GM12878 (cell line): ENCODE data around the gene KRT86. TPM values are rescaled to one million over a fixed set of nuclear protein-coding genes. Genes with fewer than 3 reads are reported as not detected.

Source experiments
- GABPA ChIP-seq: IDR thresholded peaks from 2 replicates; pipeline ENCODE4 v1.6.1; 2014; ENCODE audit warnings: antibody characterized with exemption, low read depth, mild to moderate bottlenecking, inconsistent platforms
- IKZF2 ChIP-seq, 2 experiments: fragments of 450-650 bp; IDR thresholded peaks; 2 replicates each; pipeline ENCODE4 v1.6.1; 2017; ENCODE audit warnings: mild to moderate bottlenecking in 2 of 2, moderate library complexity in 2 of 2
- MEF2B ChIP-seq: fragments of 450-650 bp; IDR thresholded peaks from 2 replicates; pipeline ENCODE4 v1.6.1; 2018; ENCODE audit warnings: mild to moderate bottlenecking, moderate library complexity; ENCODE audit not compliant: partially characterized antibody, poor library complexity, severe bottlenecking
- NFIC ChIP-seq: IDR thresholded peaks from 2 replicates; pipeline ENCODE4 v1.6.1; 2012; ENCODE audit warnings: low read depth, mild to moderate bottlenecking, inconsistent platforms, low read length, moderate library complexity
- NFYA ChIP-seq: IDR thresholded peaks from 2 replicates; pipeline ENCODE4 v1.6.1; 2011; ENCODE audit warnings: low read depth, mild to moderate bottlenecking, low read length, improper control_type of control experiment, borderline replicate concordance
- SMC3 ChIP-seq: IDR thresholded peaks from 2 replicates; pipeline ENCODE4 v1.6.1; 2011; ENCODE audit warnings: low read length, improper control_type of control experiment, borderline replicate concordance
- YBX1 ChIP-seq: fragments of 450-650 bp; IDR thresholded peaks from 2 replicates; pipeline ENCODE4 v1.6.1; 2016; ENCODE audit warnings: antibody characterized with exemption
- polyA plus RNA-seq, 11 experiments: library from polyadenylated mRNA; depleted of rRNA in 4 of 11; unstranded in 6 of 11; stranded (reverse) in 5 of 11; fragments of >200 nt; fragmentation: Nextera tagmentation in 4 of 11; fragmentation: Illumina TruSeq in 1 of 11; extraction: Ambion mirVana in 4 of 11; extraction: Trizol in 1 of 11; gene quantifications; 1 replicate in 1 of 11; 2 replicates in 10 of 11; pipeline versions ENCODE4 v1.2.1 to v1.2.3, GENCODE V29; 2011 to 2016; ENCODE audit warnings: inconsistent platforms in 2 of 11, missing spikeins in 2 of 11, low read depth in 1 of 11
- total RNA-seq, 4 experiments: library from RNA; depleted of rRNA in 3 of 4; stranded (reverse); fragments of >200 nt in 3 of 4; fragmentation: Illumina TruSeq in 1 of 4; extraction: Trizol in 1 of 4; gene quantifications; 2 replicates each; pipeline versions ENCODE4 v1.2.1 to v1.2.3, GENCODE V29; 2013 to 2021
- TF ChIP-seq, protein P1 (sequence below): IDR thresholded peaks from 2 replicates; pipeline ENCODE4 v1.6.1; 2012; ENCODE audit warnings: improper control_type of control experiment, low read depth, low read length; ENCODE audit not compliant: insufficient replicate concordance
- TF ChIP-seq, protein P2 (sequence below): fragments of 450-650 bp; formaldehyde crosslinking; IDR thresholded peaks from 2 replicates; pipeline ENCODE4 v1.4.0; 2022; ENCODE audit warnings: mild to moderate bottlenecking, moderate library complexity

Gene KRT86
- total and polyA plus RNA-seq, 10 of the 15 experiments (the other 5 are each of a cell fraction or from before 2014, with no cell fraction given): 0.11 to 0.54 (median 0.18) TPM; not detected in 4

DNA sequence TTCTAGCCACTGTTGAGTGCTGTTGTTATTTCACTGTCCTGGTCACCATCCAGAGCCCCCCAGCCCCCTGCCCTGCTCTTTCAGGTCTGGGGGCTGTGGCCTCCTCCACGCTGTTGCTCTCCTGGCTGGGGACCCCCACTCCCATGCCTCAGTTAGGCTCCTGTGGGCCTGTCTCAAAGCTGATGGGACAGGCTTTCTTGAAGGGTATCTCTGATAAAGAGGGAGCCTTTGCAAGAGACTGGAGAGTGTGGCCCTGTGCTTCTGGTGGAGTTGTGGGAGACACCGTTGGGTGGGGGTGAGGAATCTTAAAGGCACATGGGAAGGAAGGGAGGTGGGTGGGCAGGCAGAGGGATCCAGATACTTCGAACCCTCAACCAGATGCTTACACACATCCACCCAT lies 12.2 kb upstream of the KRT86 start (continued):
- TF ChIP-seq, protein P1, sequence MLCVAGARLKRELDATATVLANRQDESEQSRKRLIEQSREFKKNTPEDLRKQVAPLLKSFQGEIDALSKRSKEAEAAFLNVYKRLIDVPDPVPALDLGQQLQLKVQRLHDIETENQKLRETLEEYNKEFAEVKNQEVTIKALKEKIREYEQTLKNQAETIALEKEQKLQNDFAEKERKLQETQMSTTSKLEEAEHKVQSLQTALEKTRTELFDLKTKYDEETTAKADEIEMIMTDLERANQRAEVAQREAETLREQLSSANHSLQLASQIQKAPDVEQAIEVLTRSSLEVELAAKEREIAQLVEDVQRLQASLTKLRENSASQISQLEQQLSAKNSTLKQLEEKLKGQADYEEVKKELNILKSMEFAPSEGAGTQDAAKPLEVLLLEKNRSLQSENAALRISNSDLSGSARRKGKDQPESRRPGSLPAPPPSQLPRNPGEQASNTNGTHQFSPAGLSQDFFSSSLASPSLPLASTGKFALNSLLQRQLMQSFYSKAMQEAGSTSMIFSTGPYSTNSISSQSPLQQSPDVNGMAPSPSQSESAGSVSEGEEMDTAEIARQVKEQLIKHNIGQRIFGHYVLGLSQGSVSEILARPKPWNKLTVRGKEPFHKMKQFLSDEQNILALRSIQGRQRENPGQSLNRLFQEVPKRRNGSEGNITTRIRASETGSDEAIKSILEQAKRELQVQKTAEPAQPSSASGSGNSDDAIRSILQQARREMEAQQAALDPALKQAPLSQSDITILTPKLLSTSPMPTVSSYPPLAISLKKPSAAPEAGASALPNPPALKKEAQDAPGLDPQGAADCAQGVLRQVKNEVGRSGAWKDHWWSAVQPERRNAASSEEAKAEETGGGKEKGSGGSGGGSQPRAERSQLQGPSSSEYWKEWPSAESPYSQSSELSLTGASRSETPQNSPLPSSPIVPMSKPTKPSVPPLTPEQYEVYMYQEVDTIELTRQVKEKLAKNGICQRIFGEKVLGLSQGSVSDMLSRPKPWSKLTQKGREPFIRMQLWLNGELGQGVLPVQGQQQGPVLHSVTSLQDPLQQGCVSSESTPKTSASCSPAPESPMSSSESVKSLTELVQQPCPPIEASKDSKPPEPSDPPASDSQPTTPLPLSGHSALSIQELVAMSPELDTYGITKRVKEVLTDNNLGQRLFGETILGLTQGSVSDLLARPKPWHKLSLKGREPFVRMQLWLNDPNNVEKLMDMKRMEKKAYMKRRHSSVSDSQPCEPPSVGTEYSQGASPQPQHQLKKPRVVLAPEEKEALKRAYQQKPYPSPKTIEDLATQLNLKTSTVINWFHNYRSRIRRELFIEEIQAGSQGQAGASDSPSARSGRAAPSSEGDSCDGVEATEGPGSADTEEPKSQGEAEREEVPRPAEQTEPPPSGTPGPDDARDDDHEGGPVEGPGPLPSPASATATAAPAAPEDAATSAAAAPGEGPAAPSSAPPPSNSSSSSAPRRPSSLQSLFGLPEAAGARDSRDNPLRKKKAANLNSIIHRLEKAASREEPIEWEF: no peak
- TF ChIP-seq NFYA: no peak
- TF ChIP-seq YBX1: no peak
- TF ChIP-seq, protein P2, sequence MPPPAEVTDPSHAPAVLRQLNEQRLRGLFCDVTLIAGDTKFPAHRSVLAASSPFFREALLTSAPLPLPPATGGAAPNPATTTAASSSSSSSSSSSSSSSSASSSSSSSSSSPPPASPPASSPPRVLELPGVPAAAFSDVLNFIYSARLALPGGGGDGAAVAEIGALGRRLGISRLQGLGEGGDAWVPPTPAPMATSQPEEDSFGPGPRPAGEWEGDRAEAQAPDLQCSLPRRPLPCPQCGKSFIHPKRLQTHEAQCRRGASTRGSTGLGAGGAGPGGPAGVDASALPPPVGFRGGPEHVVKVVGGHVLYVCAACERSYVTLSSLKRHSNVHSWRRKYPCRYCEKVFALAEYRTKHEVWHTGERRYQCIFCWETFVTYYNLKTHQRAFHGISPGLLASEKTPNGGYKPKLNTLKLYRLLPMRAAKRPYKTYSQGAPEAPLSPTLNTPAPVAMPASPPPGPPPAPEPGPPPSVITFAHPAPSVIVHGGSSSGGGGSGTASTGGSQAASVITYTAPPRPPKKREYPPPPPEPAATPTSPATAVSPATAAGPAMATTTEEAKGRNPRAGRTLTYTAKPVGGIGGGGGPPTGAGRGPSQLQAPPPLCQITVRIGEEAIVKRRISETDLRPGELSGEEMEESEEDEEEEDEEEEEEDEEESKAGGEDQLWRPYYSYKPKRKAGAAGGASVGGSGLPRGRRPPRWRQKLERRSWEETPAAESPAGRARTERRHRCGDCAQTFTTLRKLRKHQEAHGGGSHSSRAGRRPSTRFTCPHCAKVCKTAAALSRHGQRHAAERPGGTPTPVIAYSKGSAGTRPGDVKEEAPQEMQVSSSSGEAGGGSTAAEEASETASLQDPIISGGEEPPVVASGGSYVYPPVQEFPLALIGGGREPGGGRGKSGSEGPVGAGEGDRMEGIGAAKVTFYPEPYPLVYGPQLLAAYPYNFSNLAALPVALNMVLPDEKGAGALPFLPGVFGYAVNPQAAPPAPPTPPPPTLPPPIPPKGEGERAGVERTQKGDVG (CRISPR knock-in tag): no peak
- TF ChIP-seq GABPA: no peak
- no peak for TF ChIP-seq MEF2B
- TF ChIP-seq NFIC: no peak
- no peak for TF ChIP-seq SMC3
- TF ChIP-seq IKZF2 (IDR thresholded peaks at IDR 0.05): no peak
